K562 (cell line): ENCODE measurements around the gene SLC30A3. TPM values are rescaled to one million over a fixed set of nuclear protein-coding genes. Genes with fewer than 3 reads are reported as not detected.

ENCODE experiments used
- ATAC-seq: fragments of 200-7000 bp; cut with Tn5 transposase; 3 replicates; pipeline ENCODE4 v1.9.1; 2020; ENCODE audit warnings: moderate library complexity
- BruUV-seq: library from RNA; stranded (reverse); fragments of 400-500 nt; replicated peaks from 2 replicates; lab custom pipeline; 2021; lab: Mats Ljungman, UMichigan
- CTCF ChIA-PET: fragments of 300-600 bp; formaldehyde crosslinking; extraction: SDS; loops from one replicate; lab custom pipeline; 2021; ENCODE audit warnings: low intra/inter-chr PET ratio; lab: Yijun Ruan, JAX
- POLR2A ChIA-PET: fragments of 300-600, 350-650 bp; sonication (Branson Sonifier 250); formaldehyde crosslinking; extraction: SDS; loops from one replicate; lab custom pipeline; 2021; ENCODE audit warnings: antibody characterized with exemption, inconsistent platforms; lab: Yijun Ruan, JAX
- DNase-seq, 4 experiments: peaks; one replicate each; pipeline versions ENCODE4 v3.0.0 to v3.0.0-alpha.2; 2011 to 2018; ENCODE audit warnings: low spot score in 3 of 4, mixed read lengths in 3 of 4; ENCODE audit errors: extremely low read depth in 1 of 4
- FAIRE-seq: peaks from 2 replicates; lab custom pipeline; 2011; peaks lifted over from hg19 to GRCh38; lab: Jason Lieb, UNC
- H2AFZ ChIP-seq: 2 replicates; pipeline ENCODE4 v1.6.0; 2011; ENCODE audit warnings: low read depth, low read length, control low read depth, inconsistent platforms
- H3K27ac ChIP-seq: fragments of 200-600 bp; 3 replicates; pipeline ENCODE4 v1.8.0; 2011; ENCODE audit warnings: low read depth, mild to moderate bottlenecking, control low read depth, inconsistent platforms, low read length, moderate library complexity, mixed read lengths; ENCODE audit errors: extremely low read depth
- H3K27me3 ChIP-seq, 2 experiments: fragments of 300-600 bp in 1 of 2; 2 replicates in 1 of 2; 3 replicates in 1 of 2; pipeline versions ENCODE4 v1.6.0 to v1.8.0; 2011; ENCODE audit warnings: inconsistent platforms in 2 of 2, low read length in 2 of 2, mild to moderate bottlenecking in 1 of 2, mixed read lengths in 1 of 2, moderate library complexity in 1 of 2; ENCODE audit not compliant: control insufficient read depth in 2 of 2, insufficient read depth in 2 of 2
- H3K36me3 ChIP-seq: fragments of 300-600 bp; 3 replicates; pipeline ENCODE4 v1.8.0; 2011; ENCODE audit warnings: mild to moderate bottlenecking, low read length, inconsistent platforms; ENCODE audit not compliant: control insufficient read depth, insufficient read depth
- H3K4me1 ChIP-seq, 2 experiments: fragments of 200-600 bp in 1 of 2; replicated peaks in 1 of 2; 2 replicates in 1 of 2; 3 replicates in 1 of 2; pipeline versions ENCODE4 v1.5.1 to v1.8.0; 2011; ENCODE audit warnings: inconsistent platforms in 2 of 2, low read length in 2 of 2, mild to moderate bottlenecking in 1 of 2, mixed read lengths in 1 of 2, moderate library complexity in 1 of 2; ENCODE audit not compliant: control insufficient read depth in 2 of 2, insufficient read depth in 2 of 2
- H3K4me2 ChIP-seq: 2 replicates; pipeline ENCODE4 v1.6.1; 2011; ENCODE audit warnings: low read length, control low read depth, inconsistent platforms, mixed read lengths; ENCODE audit not compliant: insufficient read depth
- H3K4me3 ChIP-seq: fragments of 200-600 bp; sonication (generic), shearing (Covaris generic); 2 replicates; pipeline ENCODE4 v1.5.1; 2016; ENCODE audit warnings: control low read depth, inconsistent platforms
- H3K79me2 ChIP-seq: fragments of 200-600 bp; 3 replicates; pipeline ENCODE4 v1.8.0; 2011; ENCODE audit warnings: low read length, inconsistent platforms; ENCODE audit not compliant: control insufficient read depth, insufficient read depth
- H3K9ac ChIP-seq, 2 experiments: 2 replicates each; pipeline versions ENCODE4 v1.6.0 to v1.6.1; 2011; ENCODE audit warnings: low read depth in 2 of 2, low read length in 2 of 2, control low read depth in 1 of 2, inconsistent platforms in 1 of 2, mild to moderate bottlenecking in 1 of 2, mixed read lengths in 1 of 2; ENCODE audit not compliant: insufficient read depth in 1 of 2
- H3K9me1 ChIP-seq: one replicate; pipeline ENCODE4 v1.6.0; 2011; ENCODE audit warnings: inconsistent platforms, mild to moderate bottlenecking, low read length, moderate library complexity; ENCODE audit not compliant: control insufficient read depth, insufficient read depth
- H3K9me3 ChIP-seq: replicated peaks from 2 replicates; pipeline ENCODE4 v1.5.1; 2011; ENCODE audit warnings: low read depth, low read length, inconsistent platforms; ENCODE audit not compliant: control insufficient read depth, insufficient read depth
- H4K20me1 ChIP-seq: replicated peaks from 2 replicates; pipeline ENCODE4 v1.6.1; 2011; ENCODE audit warnings: low read length, inconsistent platforms, mixed read lengths; ENCODE audit not compliant: control insufficient read depth, insufficient read depth
- ARHGAP35 ChIP-seq: fragments of 450-650 bp; IDR thresholded peaks from 2 replicates; pipeline ENCODE4 v1.6.1; 2018; ENCODE audit not compliant: partially characterized antibody
- DIDO1 ChIP-seq: fragments of 450-650 bp; IDR thresholded peaks from 2 replicates; pipeline ENCODE4 v1.6.1; 2016; ENCODE audit warnings: low read depth, missing biosample characterization, missing genetic modification characterization
- HIVEP1 ChIP-seq: fragments of 250-450 bp; sonication (Bioruptor Pico); IDR thresholded peaks from 2 replicates; pipeline ENCODE4 v1.4.0; 2020; ENCODE audit warnings: mild to moderate bottlenecking
- MIER1 ChIP-seq: fragments of 450-650 bp; IDR thresholded peaks from 2 replicates; pipeline ENCODE4 v1.6.1; 2016; ENCODE audit warnings: antibody characterized with exemption, mild to moderate bottlenecking, low read depth
- MYNN ChIP-seq, 2 experiments: sonication (generic); formaldehyde crosslinking in 1 of 2; IDR thresholded peaks; 2 replicates each; pipeline versions ENCODE4 v1.5.0 to v1.6.1; 2016 to 2020; ENCODE audit warnings: antibody characterized with exemption in 1 of 2, missing genetic modification reagents in 1 of 2
- NFIC ChIP-seq: fragments of 450-650 bp; IDR thresholded peaks from 2 replicates; pipeline ENCODE4 v1.6.1; 2017; ENCODE audit warnings: mild to moderate bottlenecking, inconsistent platforms
- POLR2B ChIP-seq: fragments of 450-650 bp; IDR thresholded peaks from 2 replicates; pipeline ENCODE4 v1.6.1; 2018; ENCODE audit warnings: low read depth; ENCODE audit not compliant: partially characterized antibody
- SETDB1 ChIP-seq: IDR thresholded peaks from one replicate; pipeline ENCODE4 v1.6.1; 2012; ENCODE audit warnings: low read length, control low read depth, inconsistent platforms
- SMAD3 ChIP-seq: fragments of 450-650 bp; formaldehyde crosslinking; conservative IDR thresholded peaks from 2 replicates; pipeline ENCODE4 v1.4.0; 2020; ENCODE audit warnings: mild to moderate bottlenecking
- SPI1 ChIP-seq: IDR thresholded peaks from 2 replicates; pipeline ENCODE4 v1.6.1; 2011; ENCODE audit warnings: low read depth, low read length, control low read depth, borderline replicate concordance
- XRCC4 ChIP-seq: IDR thresholded peaks from one replicate; pipeline ENCODE4 v1.6.1; 2011; ENCODE audit not compliant: insufficient read depth, insufficient read length; ENCODE audit errors: extremely low read depth
- ZNF212 ChIP-seq: fragments of 450-650 bp; formaldehyde crosslinking; IDR thresholded peaks from 2 replicates; pipeline ENCODE4 v1.4.0; 2020; ENCODE audit warnings: mild to moderate bottlenecking
- ZNF444 ChIP-seq: fragments of 250-450 bp; sonication (Bioruptor Pico); IDR thresholded peaks from 2 replicates; pipeline ENCODE4 v1.4.0; 2020; ENCODE audit warnings: mild to moderate bottlenecking, moderate library complexity
- ZNF830 ChIP-seq: fragments of 250-450 bp; sonication (Bioruptor Pico); IDR thresholded peaks from 2 replicates; pipeline ENCODE4 v1.5.0; 2021; ENCODE audit warnings: mild to moderate bottlenecking
- WGBS: fragments of 100-300 bp; shearing (Covaris generic); methylation state at CpG from one replicate; pipeline ENCODE4 v1.1.6; 2016; ENCODE audit warnings: low coverage, mixed read lengths; ENCODE audit not compliant: insufficient coverage; ENCODE audit errors: missing lambda C conversion rate; 5-methylcytosine and 5-hydroxymethylcytosine counted together
- in situ Hi-C: fragments of 300-500 bp; cut with MboI; formaldehyde crosslinking; loops from 4 replicates; pipeline ENCODE4 v1.15.0; 2018; ENCODE audit warnings: inconsistent platforms, mixed read lengths
- intact Hi-C: fragments of 100-400 bp; cut with micrococcal nuclease; formaldehyde crosslinking; loops from 2 replicates; pipeline ENCODE4 v1.14.2; 2022
- polyA plus RNA-seq, 8 experiments: library from polyadenylated mRNA; depleted of rRNA in 4 of 8; stranded (reverse) in 5 of 8; unstranded in 3 of 8; fragments of >200 nt; fragmentation: Nextera tagmentation in 2 of 8; fragmentation: Illumina TruSeq in 1 of 8; extraction: Ambion mirVana in 2 of 8; extraction: Trizol in 1 of 8; gene quantifications; 2 replicates each; pipeline versions ENCODE4 v1.2.1 to v1.2.3, GENCODE V29; 2011 to 2014; ENCODE audit warnings: inconsistent platforms in 1 of 8, missing spikeins in 1 of 8
- total RNA-seq, 7 experiments: library from RNA; depleted of rRNA in 6 of 7; stranded (reverse); fragments of >200 nt in 6 of 7; fragmentation: Illumina TruSeq in 2 of 7; extraction: Trizol in 2 of 7; gene quantifications; 2 replicates each; pipeline versions ENCODE4 v1.2.1 to v1.2.3, GENCODE V29; 2011 to 2021; ENCODE audit warnings: low replicate concordance in 1 of 7
- TF ChIP-seq, protein P1 (sequence below): sonication (generic); formaldehyde crosslinking; IDR thresholded peaks from 2 replicates; pipeline ENCODE4 v1.8.1; 2023; ENCODE audit warnings: mild to moderate bottlenecking, missing genetic modification reagents
- TF ChIP-seq, protein P2 (sequence below): sonication (generic); formaldehyde crosslinking; IDR thresholded peaks from 2 replicates; pipeline ENCODE4 v1.8.0; 2022; ENCODE audit warnings: mild to moderate bottlenecking, missing genetic modification reagents, borderline replicate concordance
- TF ChIP-seq, protein P3 (sequence below): fragments of 450-650 bp; formaldehyde crosslinking; IDR thresholded peaks from 2 replicates; pipeline ENCODE4 v1.4.0; 2020; ENCODE audit warnings: mild to moderate bottlenecking, moderate library complexity
- TF ChIP-seq, protein P4 (sequence below): fragments of 200-800 bp; sonication (Bioruptor generic); IDR thresholded peaks from 2 replicates; pipeline ENCODE4 v1.6.1; 2017; ENCODE audit warnings: missing genetic modification characterization, missing compliant biosample characterization

SLC30A3 gene
- total and polyA plus RNA-seq, 9 of the 15 experiments (the other 6 are each of a cell fraction or from before 2014, with no cell fraction given): 0.03 to 2.7 (median 0.89) TPM; not detected in 1

DNA sequence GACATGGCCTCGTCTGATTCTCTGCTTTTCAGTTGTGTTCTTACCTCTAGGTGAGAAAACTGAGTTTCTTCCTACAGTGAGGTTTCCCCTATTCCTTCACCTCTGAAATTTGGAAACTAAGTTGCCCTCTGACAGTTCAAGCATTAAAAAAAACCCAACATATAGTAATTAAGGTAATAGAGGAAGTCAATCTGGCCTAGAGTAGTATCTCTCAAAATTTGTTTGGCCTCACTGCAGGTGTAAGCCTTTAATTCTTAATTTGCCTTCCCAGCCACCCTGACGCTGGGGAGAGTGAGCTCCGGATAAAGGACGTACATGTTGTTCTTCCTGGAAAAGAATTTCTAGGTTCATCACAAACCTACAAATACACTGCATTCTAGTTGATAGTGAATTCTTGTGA is 44.2 kb downstream of the SLC30A3 start:
- peak overlapping the region; percentile 94 to 100; a peak in 2 of 4 replicates for H3K9ac ChIP-seq
- intact Hi-C loops (no loop called here), in situ Hi-C loops (no loop called here)
- H3K79me2 ChIP-seq: peaks cover 41% of the 10 kb centered on the region
- no TSS peak for BruUV-seq
- peak overlapping the region; percentile 65; the same call in 1 of the 2 replicates for H3K4me3 ChIP-seq
- WGBS: 10% methylated on average over 4 of the region's 4 CpGs
- peak overlapping the region; percentile 91 for H3K27ac ChIP-seq
- H3K36me3 ChIP-seq: peaks cover 75% of the 10 kb centered on the region
- H3K27me3 ChIP-seq: no peaks in the 10 kb centered on the region
- POLR2A ChIA-PET: interaction anchor here (0.9 to 2.9 kb wide), 5 partner anchors 12 to 27 kb away, joined by 3 to 12 read pairs (median 3); no protein-coding TSS in a partner anchor
- H3K4me2 ChIP-seq: peak overlapping the region; percentile 93
- no peaks in the 10 kb centered on the region for H4K20me1 ChIP-seq
- no peaks in the 10 kb centered on the region for H3K9me3 ChIP-seq
- CTCF ChIA-PET: no interaction called here
- DNase-seq (no peak), ATAC-seq (no peak), FAIRE-seq (peak; percentile 11)
- no peaks in the 10 kb centered on the region for H3K9me1 ChIP-seq
- TF ChIP-seq SMAD3 (CRISPR knock-in tag): no peak
- no peak for TF ChIP-seq NFIC
- TF ChIP-seq, protein P1, sequence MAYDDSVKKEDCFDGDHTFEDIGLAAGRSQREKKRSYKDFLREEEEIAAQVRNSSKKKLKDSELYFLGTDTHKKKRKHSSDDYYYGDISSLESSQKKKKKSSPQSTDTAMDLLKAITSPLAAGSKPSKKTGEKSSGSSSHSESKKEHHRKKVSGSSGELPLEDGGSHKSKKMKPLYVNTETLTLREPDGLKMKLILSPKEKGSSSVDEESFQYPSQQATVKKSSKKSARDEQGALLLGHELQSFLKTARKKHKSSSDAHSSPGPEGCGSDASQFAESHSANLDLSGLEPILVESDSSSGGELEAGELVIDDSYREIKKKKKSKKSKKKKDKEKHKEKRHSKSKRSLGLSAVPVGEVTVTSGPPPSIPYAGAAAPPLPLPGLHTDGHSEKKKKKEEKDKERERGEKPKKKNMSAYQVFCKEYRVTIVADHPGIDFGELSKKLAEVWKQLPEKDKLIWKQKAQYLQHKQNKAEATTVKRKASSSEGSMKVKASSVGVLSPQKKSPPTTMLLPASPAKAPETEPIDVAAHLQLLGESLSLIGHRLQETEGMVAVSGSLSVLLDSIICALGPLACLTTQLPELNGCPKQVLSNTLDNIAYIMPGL (CRISPR knock-in tag): no peak
- no peak for TF ChIP-seq DIDO1 (tag)
- TF ChIP-seq HIVEP1 (CRISPR knock-in tag): no peak
- no peak for TF ChIP-seq SETDB1
- TF ChIP-seq, protein P2, sequence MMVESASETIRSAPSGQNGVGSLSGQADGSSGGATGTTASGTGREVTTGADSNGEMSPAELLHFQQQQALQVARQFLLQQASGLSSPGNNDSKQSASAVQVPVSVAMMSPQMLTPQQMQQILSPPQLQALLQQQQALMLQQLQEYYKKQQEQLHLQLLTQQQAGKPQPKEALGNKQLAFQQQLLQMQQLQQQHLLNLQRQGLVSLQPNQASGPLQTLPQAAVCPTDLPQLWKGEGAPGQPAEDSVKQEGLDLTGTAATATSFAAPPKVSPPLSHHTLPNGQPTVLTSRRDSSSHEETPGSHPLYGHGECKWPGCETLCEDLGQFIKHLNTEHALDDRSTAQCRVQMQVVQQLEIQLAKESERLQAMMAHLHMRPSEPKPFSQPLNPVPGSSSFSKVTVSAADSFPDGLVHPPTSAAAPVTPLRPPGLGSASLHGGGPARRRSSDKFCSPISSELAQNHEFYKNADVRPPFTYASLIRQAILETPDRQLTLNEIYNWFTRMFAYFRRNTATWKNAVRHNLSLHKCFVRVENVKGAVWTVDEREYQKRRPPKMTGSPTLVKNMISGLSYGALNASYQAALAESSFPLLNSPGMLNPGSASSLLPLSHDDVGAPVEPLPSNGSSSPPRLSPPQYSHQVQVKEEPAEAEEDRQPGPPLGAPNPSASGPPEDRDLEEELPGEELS (CRISPR knock-in tag): no peak
- TF ChIP-seq, protein P3, sequence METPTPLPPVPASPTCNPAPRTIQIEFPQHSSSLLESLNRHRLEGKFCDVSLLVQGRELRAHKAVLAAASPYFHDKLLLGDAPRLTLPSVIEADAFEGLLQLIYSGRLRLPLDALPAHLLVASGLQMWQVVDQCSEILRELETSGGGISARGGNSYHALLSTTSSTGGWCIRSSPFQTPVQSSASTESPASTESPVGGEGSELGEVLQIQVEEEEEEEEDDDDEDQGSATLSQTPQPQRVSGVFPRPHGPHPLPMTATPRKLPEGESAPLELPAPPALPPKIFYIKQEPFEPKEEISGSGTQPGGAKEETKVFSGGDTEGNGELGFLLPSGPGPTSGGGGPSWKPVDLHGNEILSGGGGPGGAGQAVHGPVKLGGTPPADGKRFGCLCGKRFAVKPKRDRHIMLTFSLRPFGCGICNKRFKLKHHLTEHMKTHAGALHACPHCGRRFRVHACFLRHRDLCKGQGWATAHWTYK: no peak
- no peak for TF ChIP-seq ARHGAP35
- TF ChIP-seq, protein P4, sequence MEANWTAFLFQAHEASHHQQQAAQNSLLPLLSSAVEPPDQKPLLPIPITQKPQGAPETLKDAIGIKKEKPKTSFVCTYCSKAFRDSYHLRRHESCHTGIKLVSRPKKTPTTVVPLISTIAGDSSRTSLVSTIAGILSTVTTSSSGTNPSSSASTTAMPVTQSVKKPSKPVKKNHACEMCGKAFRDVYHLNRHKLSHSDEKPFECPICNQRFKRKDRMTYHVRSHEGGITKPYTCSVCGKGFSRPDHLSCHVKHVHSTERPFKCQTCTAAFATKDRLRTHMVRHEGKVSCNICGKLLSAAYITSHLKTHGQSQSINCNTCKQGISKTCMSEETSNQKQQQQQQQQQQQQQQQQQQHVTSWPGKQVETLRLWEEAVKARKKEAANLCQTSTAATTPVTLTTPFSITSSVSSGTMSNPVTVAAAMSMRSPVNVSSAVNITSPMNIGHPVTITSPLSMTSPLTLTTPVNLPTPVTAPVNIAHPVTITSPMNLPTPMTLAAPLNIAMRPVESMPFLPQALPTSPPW (CRISPR knock-in tag): no peak
- no peak for TF ChIP-seq XRCC4
- TF ChIP-seq SPI1: no peak
- no peak for TF ChIP-seq ZNF444
- TF ChIP-seq ZNF212 (CRISPR knock-in tag): no peak
- TF ChIP-seq MYNN (IDR thresholded peaks at IDR 0.05): no peak
- TF ChIP-seq MYNN (CRISPR knock-in tag; IDR thresholded peaks at IDR 0.05): no peak
- no peak for TF ChIP-seq ZNF830 (CRISPR knock-in tag)
- TF ChIP-seq MIER1: no peak
- TF ChIP-seq POLR2B: no peak
- H3K4me1 ChIP-seq: peaks cover 19% of the 10 kb centered on the region in 2 experiments; a peak in 4 of 5 replicates
- no peak overlapping the region for H2AFZ ChIP-seq
